Measurements from ENCODE around the gene NTHL1. TPM values are rescaled to one million over a fixed set of nuclear protein-coding genes. Genes with fewer than 3 reads are reported as not detected.

NTHL1 gene
- total RNA-seq, 4 donors from 2014 or later, result 14.9 to 28.8 (median 19.9) TPM

- no peak for DNase-seq
- Histone ChIP-seq H3K36me3 (peaks cover 0 to 83% (median 0%) of the 10 kb centered on the region in 3 donors), H3K4me3 (peak overlapping the region in 2 of 4 donors; percentile 37 to 48), H3K4me1 (peaks cover 0 to 30% (median 0%) of the 10 kb centered on the region in 4 donors), H3K27me3 (no peaks in the 10 kb centered on the region), H3K27ac (peak overlapping the region in 3 of 4 donors; percentile 66 to 90 (median 90)), H3K9me3 (no peaks in the 10 kb centered on the region)
- TF ChIP-seq POLR2A (IDR thresholded peaks at IDR 0.05) (no peak), CTCF (IDR thresholded peaks at IDR 0.05) (no peak)
Observed at GRCh38 chr16:2089706-2090480, 42.3 kb upstream of the NTHL1 start.

GRCh38 chr16:2088759-2089358 lies 41.2 kb upstream of the NTHL1 start:
- H3K27me3 ChIP-seq, result no peaks in the 10 kb centered on the region
- peaks cover 0 to 30% (median 0%) of the 10 kb centered on the region in 4 donors for H3K4me1 ChIP-seq
- no peak overlapping the region for H3K4me3 ChIP-seq
- peaks cover 0 to 83% (median 0%) of the 10 kb centered on the region in 3 donors for H3K36me3 ChIP-seq
- H3K27ac ChIP-seq, result no peak overlapping the region
- DNase-seq, result no peak
- TF ChIP-seq POLR2A (IDR thresholded peaks at IDR 0.05), result no peak
- no peak for TF ChIP-seq CTCF (IDR thresholded peaks at IDR 0.05)
- H3K9me3 ChIP-seq, result no peaks in the 10 kb centered on the region

- H3K36me3 ChIP-seq, result peaks cover 0 to 82% (median 0%) of the 10 kb centered on the region in 3 donors
- no peaks in the 10 kb centered on the region for H3K27me3 ChIP-seq
- H3K4me3 ChIP-seq, result no peak overlapping the region
- peaks cover 0 to 32% (median 0%) of the 10 kb centered on the region in 4 donors for H3K4me1 ChIP-seq
- DNase-seq, result no peak
- no peaks in the 10 kb centered on the region for H3K9me3 ChIP-seq
- TF ChIP-seq CTCF (IDR thresholded peaks at IDR 0.05), result no peak
- no peak for TF ChIP-seq POLR2A (IDR thresholded peaks at IDR 0.05)
- H3K27ac ChIP-seq, result no peak overlapping the region
Observed at GRCh38 chr16:2087748-2088631, 40.4 kb upstream of the NTHL1 start.

GRCh38 chr16:2086812-2087747 lies 39.4 kb upstream of the NTHL1 start:
- Histone ChIP-seq H3K36me3 (peaks cover 0 to 75% (median 0%) of the 10 kb centered on the region in 3 donors), H3K4me1 (peaks cover 0 to 32% (median 0%) of the 10 kb centered on the region in 4 donors), H3K4me3 (no peak overlapping the region), H3K27ac (no peak overlapping the region), H3K9me3 (no peaks in the 10 kb centered on the region), H3K27me3 (no peaks in the 10 kb centered on the region)
- TF ChIP-seq CTCF (IDR thresholded peaks at IDR 0.05) (no peak), POLR2A (IDR thresholded peaks at IDR 0.05) (no peak)
- DNase-seq, result no peak

Data from Peyer's patch (tissue), 4 donors.